NCI-H1694 treated with DMSO at 0.1 percent for 48 hours (cell line): Measurements from ENCODE around the gene GIMAP5.
"Not testable (repeated sequence)": the region's sequence is repeated elsewhere in the genome, so short reads cannot be mapped to it uniquely, and the experiment has no call there.

Experiments used
- DNase-seq: peaks from one replicate; lab custom pipeline; 2025; lab: John Stamatoyannopoulos, UW

GIMAP5 gene

DNA sequence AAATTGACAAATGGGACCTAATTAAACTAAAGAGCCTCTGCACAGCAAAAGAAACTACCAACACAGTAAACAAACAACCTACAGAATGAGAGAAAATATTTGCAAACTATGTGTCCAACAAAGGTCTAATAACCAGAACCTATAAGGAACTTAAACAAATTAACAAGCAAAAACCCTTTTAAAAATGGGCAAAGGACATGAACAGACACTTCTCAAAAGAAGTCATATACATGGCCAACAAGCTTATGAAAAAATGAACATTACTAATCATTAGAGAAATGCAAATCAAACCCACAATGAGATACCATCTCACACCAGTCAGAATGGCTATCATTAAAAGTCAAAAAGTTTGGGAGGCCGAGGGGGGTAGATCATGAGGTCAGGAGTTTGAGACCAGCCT is 36.9 kb downstream of the GIMAP5 start:
- DNase-seq, result not testable (repeated sequence)

GRCh38 chr7:150778014-150778737 is 41.0 kb downstream of the GIMAP5 start:
- no peak for DNase-seq

DNA sequence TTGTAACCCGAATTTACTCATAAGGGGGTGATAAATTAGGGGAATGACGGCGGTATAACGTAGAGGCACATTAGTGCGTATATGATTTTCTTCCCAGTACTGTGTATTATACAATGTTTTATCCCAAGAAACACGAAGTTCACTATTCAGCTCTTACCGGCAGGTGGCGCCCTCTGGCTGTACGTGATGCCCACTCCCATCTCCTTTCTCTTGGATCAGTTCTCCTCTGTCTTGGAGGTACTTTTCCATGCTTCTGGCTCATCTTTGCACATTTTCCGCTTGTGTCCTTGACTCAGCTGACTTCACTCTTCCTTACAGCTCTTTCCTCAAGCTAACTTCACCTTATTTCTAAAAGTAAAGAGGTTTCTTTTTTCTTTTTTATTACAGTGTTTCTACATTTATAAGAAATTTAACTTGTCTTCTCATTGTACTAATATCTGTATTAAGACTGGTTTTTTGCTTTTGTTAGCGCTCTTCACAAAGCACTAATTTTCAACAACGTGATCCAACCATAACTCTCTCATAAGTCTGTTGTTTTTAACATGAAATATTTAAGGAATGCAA is 41.6 kb downstream of the GIMAP5 start:
- DNase-seq, result peak; percentile 81

GRCh38 chr7:150780292-150780691 is 43.1 kb downstream of the GIMAP5 start:
- no peak for DNase-seq

- no peak for DNase-seq
Measured at GRCh38 chr7:150781103-150781502, 43.9 kb downstream of the GIMAP5 start.

GRCh38 chr7:150781961-150782360 is 44.7 kb downstream of the GIMAP5 start:
- DNase-seq, result no peak

DNA sequence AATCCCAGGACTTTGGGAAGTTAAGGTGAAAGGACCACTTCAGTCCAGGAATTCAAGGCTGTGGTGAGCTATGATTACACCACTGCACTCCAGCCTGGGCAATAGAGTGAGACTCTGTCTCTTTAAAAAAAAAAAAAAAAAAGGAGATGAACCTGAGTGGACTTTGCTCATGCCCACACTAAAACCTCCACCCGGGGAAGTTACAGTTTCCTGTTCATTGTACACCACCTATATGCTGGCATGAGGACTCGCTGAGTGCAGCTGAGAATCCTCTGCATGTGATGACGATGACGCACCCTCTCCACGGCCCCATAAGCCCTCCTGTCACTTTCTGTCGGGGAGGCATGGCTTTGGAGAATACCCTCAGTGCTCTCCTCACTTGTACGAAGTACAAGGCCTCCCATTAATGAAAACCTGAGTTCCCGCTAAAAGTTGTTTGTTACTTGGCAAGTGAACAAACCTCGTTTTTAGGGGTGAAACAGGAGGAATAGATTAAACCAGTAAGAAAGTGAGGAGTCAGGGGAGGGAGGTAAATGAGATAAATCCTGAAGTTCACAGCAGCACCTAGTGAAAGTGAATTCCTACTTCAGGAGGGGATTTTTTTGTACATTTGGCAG is 47.0 kb downstream of the GIMAP5 start:
- DNase-seq, result no peak

DNA sequence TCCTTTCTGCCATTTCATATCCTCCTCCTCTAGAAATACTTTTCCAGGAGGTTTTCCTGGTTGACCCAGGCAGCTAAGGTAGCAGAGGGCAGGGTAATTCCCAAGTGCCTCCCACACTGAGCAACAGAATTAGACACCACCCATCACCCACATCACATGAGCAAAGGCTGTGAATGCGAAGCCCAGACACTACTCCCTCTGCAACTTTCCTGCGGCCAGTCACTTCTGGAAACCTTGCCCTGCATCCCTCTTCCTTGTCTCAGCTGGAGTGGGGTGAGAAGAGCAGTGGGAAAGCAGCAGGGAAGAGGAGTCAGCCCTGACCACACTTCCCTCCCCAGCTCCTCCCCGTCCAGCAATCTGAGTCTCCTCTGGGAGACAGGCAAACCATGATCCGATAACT is 47.7 kb downstream of the GIMAP5 start:
- no peak for DNase-seq

DNA sequence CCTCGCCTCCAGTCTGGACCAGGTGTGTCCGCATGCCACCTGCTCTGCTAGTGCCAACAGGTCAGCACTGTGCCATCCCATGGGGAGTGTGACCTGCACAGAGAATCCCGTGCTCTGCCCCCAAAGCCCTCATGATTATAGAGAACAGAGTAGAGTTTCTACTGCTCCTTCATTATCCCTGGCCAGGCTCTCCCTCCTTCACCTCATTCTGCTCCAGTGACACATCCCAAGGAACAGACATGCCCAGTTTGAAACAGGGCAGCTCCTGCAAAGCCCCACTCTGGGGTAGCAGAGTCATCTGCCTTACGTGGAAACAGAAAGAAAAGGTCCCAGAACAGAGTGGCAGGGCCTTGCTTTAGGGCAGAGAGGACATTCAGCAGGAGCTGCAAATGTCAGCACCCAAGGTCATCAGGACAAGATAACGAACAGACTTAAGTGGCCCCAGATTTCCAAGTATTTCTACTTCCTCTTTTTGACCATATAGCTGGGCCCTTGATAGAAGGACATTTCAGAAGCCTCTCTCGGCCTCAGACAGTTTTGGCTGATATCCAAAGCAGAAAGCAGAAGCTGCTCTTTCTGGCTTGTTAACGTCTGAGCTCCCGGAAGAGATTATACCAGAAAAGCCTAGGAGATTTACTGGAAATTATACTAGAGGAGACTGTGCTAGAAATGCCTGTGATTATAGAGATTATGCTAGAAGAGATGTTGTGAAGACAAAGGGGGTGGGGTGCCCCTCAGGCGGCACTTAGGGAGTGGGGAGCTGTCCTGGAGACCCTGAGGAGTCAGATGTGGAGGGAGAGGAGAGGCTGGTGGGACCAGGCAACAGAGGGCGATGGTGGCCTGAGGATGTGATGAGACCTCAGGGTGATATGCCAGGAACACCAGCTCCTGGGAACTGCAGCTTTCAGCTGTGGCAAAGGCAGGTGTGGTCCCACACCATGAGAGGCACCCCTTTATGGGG is 50.4 kb downstream of the GIMAP5 start:
- peak; percentile 11 for DNase-seq

GRCh38 chr7:150788474-150789269 is 51.5 kb downstream of the GIMAP5 start:
- no peak for DNase-seq

DNA sequence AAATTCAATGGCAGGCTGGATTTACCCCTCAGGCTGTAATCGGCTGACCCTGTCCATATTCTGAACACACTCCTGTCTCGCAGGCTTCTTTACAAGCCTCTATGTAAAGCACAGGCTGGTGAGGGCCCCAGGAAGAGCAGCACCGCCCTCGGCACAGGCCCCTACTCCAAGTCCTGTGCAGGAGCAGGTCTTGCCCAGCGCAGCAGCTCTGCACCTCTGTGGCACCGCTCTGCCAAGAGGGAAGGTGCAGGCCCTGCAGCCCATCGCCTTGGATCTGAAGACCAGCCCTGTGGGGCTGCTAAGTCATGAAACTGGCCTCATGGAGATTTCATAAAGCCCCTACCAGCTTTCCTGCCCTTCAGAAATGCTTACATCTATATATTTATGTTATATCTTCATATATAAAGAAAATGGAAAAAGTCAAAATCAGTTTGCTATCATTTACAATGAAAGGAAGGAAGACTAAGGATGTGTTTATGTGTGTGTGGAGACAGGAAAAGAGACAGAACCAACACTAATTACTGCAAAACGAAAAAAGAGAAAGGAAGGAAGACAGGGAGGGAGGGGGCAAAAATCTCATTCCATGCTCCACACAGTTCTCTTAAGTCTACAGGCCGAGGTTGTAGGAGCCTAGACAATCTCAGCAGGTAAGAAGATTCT is 53.3 kb downstream of the GIMAP5 start:
- DNase-seq, result no peak

DNA sequence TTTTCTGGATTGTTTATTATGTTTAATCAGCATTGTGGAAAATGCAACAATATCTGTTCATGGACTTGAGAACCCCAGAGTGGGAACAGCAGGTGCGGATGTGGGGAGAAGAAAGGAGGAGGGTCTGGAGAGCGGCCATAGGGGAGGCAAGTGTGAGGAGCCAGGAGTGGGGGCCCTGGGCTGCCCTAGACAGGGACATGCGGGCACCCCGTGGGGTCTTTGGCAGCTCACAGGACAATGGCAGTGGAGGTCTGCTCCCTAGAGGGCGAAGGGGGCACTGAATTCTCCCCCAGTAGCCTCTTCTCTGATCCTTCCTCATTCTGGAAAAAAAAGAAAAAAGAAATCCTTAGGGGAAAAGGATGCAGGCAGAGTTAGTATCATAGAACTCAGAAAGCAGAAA is 54.1 kb downstream of the GIMAP5 start:
- DNase-seq, result no peak

DNA sequence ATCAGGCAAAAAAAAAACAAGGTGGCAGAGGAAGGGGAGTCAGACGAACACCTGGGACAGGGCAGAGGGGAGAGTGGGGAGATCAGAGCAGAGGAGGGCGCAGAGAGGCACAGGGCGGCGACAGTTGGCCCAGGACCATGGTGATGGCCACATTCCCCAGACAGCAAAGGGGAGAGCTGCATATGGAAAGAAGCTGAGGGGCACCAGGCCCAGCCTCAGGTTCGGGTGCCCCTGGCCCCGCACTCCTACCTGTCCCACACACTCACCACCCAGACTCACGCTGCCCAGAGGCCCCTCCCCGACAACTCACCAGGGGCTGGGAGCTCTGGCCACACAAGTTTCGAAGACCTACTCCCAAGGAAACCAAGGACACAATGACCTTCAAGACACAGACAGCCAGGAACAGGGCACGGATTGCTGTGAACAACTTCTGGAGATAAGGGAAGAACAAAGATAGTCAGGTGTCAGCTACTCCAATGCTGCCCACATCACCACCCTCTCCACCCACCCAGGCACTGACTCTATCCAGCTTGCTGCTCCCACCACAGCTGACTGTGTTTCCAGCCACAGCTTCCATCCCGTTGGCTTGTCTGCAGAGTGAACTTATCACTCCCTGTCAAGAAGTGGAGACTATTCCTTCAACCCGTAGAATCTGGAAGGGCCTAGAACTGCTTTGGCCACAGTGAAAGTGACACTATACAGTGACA is 54.7 kb downstream of the GIMAP5 start:
- DNase-seq, result no peak
